Breast epithelium (tissue), 4 donors: ENCODE results near the gene VAMP8. TPM values are rescaled to one million over a fixed set of nuclear protein-coding genes. Genes with fewer than 3 reads are reported as not detected.

Source experiments
- DNase-seq, 2 donors: peaks; one replicate each; pipeline ENCODE4 v3.0.0-alpha.2; 2019; ENCODE audit warnings: low spot score in 2 of 2
- H3K27ac ChIP-seq, 2 donors: fragments of 200-600 bp; sonication (generic) in 1 of 2; one replicate each; pipeline ENCODE4 v1.5.1; 2016 to 2019; ENCODE audit warnings: mild to moderate bottlenecking in 1 of 2
- H3K27me3 ChIP-seq, 2 donors: fragments of 200-600 bp; sonication (generic) in 1 of 2; one replicate each; pipeline versions ENCODE4 v1.5.1 to v1.6.0; 2017 to 2019; ENCODE audit warnings: control low read depth in 1 of 2, mild to moderate bottlenecking in 1 of 2
- H3K36me3 ChIP-seq: fragments of 200-600 bp; one replicate; pipeline ENCODE4 v1.5.1; 2019
- H3K4me1 ChIP-seq, 2 donors: fragments of 200-600 bp; sonication (generic); one replicate each; pipeline ENCODE4 v1.5.1; 2016 to 2019; ENCODE audit warnings: control low read depth in 1 of 2
- H3K4me3 ChIP-seq, 3 donors: fragments of 200-600 bp; sonication (generic); 1 replicate in 2 of 3; 2 replicates in 1 of 3; pipeline ENCODE4 v1.5.1; 2016 to 2019; ENCODE audit warnings: mild to moderate bottlenecking in 3 of 3, moderate library complexity in 2 of 3
- H3K9me3 ChIP-seq, 2 donors: fragments of 200-600 bp; sonication (generic) in 1 of 2; one replicate each; pipeline ENCODE4 v1.5.1; 2016 to 2019; ENCODE audit warnings: control low read depth in 1 of 2
- CTCF ChIP-seq, 3 donors: fragments of 450-650 bp; IDR thresholded peaks; one replicate each; pipeline ENCODE4 v1.5.1; 2016 to 2017; ENCODE audit warnings: antibody characterized with exemption in 3 of 3, mild to moderate bottlenecking in 3 of 3, moderate library complexity in 3 of 3
- POLR2A ChIP-seq: fragments of 450-650 bp; IDR thresholded peaks from one replicate; pipeline ENCODE4 v1.6.1; 2016; ENCODE audit warnings: antibody characterized with exemption, mild to moderate bottlenecking, moderate library complexity
- POLR2AphosphoS5 ChIP-seq, 3 donors: sonication (generic); formaldehyde crosslinking; IDR thresholded peaks; one replicate each; pipeline ENCODE4 v1.6.1; 2017; ENCODE audit warnings: antibody characterized with exemption in 3 of 3
- intact Hi-C: fragments of 100-400 bp; cut with DNase I; formaldehyde crosslinking; loops from one replicate; pipeline ENCODE4 v1.15.1; 2023; ENCODE audit warnings: low total_unique reads
- total RNA-seq, 3 donors: library from RNA; depleted of rRNA; stranded (reverse); fragments of >200 nt; gene quantifications; one replicate each; pipeline ENCODE4 v1.1.0, GENCODE V29; 2016

Gene VAMP8
- total RNA-seq, 3 donors from 2014 or later = 23.2 to 127 (median 55.7) TPM

- DNase-seq = no peak
- Histone ChIP-seq H3K4me3 (peak overlapping the region; percentile 56 to 78 (median 61)), H3K4me1 (peaks cover 2 to 7% of the 10 kb centered on the region in 2 donors), H3K9me3 (no peaks in the 10 kb centered on the region), H3K36me3 (no peaks in the 10 kb centered on the region), H3K27me3 (no peaks in the 10 kb centered on the region), H3K27ac (peak overlapping the region; percentile 86 to 94)
- intact Hi-C loops = no loop called here
- no peak for TF ChIP-seq POLR2A
- no peak for TF ChIP-seq CTCF (IDR thresholded peaks at IDR 0.05)
- TF ChIP-seq POLR2AphosphoS5 (IDR thresholded peaks at IDR 0.05) = no peak
Observed at GRCh38 chr2:85584857-85585780, 7.7 kb downstream of the VAMP8 start.

GRCh38 chr2:85585781-85586105 is 8.4 kb downstream of the VAMP8 start:
- intact Hi-C loops = no loop called here
- H3K9me3 ChIP-seq = no peaks in the 10 kb centered on the region
- peaks cover 5 to 12% of the 10 kb centered on the region in 2 donors for H3K4me1 ChIP-seq
- H3K4me3 ChIP-seq = peak overlapping the region; percentile 56 to 78 (median 61)
- TF ChIP-seq CTCF (IDR thresholded peaks at IDR 0.05) = no peak
- TF ChIP-seq POLR2AphosphoS5 (IDR thresholded peaks at IDR 0.05) = no peak
- TF ChIP-seq POLR2A = no peak
- H3K36me3 ChIP-seq = no peaks in the 10 kb centered on the region
- no peaks in the 10 kb centered on the region for H3K27me3 ChIP-seq
- peak overlapping the region; percentile 86 to 94 for H3K27ac ChIP-seq
- no peak for DNase-seq

- Histone ChIP-seq H3K36me3 (no peaks in the 10 kb centered on the region), H3K4me1 (peaks cover 8 to 24% of the 10 kb centered on the region in 2 donors), H3K27ac (peak overlapping the region; percentile 86 to 91), H3K9me3 (no peaks in the 10 kb centered on the region), H3K4me3 (no peak overlapping the region), H3K27me3 (no peaks in the 10 kb centered on the region)
- intact Hi-C loops = no loop called here
- TF ChIP-seq CTCF (IDR thresholded peaks at IDR 0.05) (no peak), POLR2AphosphoS5 (IDR thresholded peaks at IDR 0.05) (no peak), POLR2A (no peak)
- DNase-seq = no peak
Observed at GRCh38 chr2:85588236-85588635, 10.8 kb downstream of the VAMP8 start.

- intact Hi-C loops = no loop called here
- peak overlapping the region; percentile 86 to 91 for H3K27ac ChIP-seq
- no peaks in the 10 kb centered on the region for H3K9me3 ChIP-seq
- H3K27me3 ChIP-seq = no peaks in the 10 kb centered on the region
- no peak overlapping the region for H3K4me3 ChIP-seq
- no peaks in the 10 kb centered on the region for H3K36me3 ChIP-seq
- TF ChIP-seq CTCF (IDR thresholded peaks at IDR 0.05) = no peak
- no peak for TF ChIP-seq POLR2AphosphoS5 (IDR thresholded peaks at IDR 0.05)
- TF ChIP-seq POLR2A = no peak
- H3K4me1 ChIP-seq = peaks cover 8 to 24% of the 10 kb centered on the region in 2 donors
- no peak for DNase-seq
Observed at GRCh38 chr2:85588645-85589044, 11.3 kb downstream of the VAMP8 start.

- peak overlapping the region; percentile 86 to 91 for H3K27ac ChIP-seq
- H3K36me3 ChIP-seq = no peaks in the 10 kb centered on the region
- peaks cover 8 to 26% of the 10 kb centered on the region in 2 donors for H3K4me1 ChIP-seq
- no peaks in the 10 kb centered on the region for H3K27me3 ChIP-seq
- TF ChIP-seq CTCF (IDR thresholded peaks at IDR 0.05) (no peak), POLR2A (no peak), POLR2AphosphoS5 (IDR thresholded peaks at IDR 0.05) (peak in 1 of 3 donors; percentile 20)
- no peak overlapping the region for H3K4me3 ChIP-seq
- intact Hi-C loops = no loop called here
- no peaks in the 10 kb centered on the region for H3K9me3 ChIP-seq
- no peak for DNase-seq
Observed at GRCh38 chr2:85589181-85589580, 11.8 kb downstream of the VAMP8 start.
